Endothelial cell (in vitro differentiated cells): Measurements from ENCODE around the gene THRB. TPM values are rescaled to one million over a fixed set of nuclear protein-coding genes. Genes with fewer than 3 reads are reported as not detected.

ENCODE experiments used
- DNase-seq: peaks from one replicate; pipeline ENCODE4 v3.0.0; 2021; ENCODE audit warnings: low spot score
- H3K27ac Mint-ChIP-seq: one replicate; pipeline ENCODE4 v1.8.0; 2021; ENCODE audit warnings: mixed read lengths, inconsistent platforms; ENCODE audit not compliant: unreplicated experiment
- H3K27me3 Mint-ChIP-seq: one replicate; pipeline ENCODE4 v1.8.0; 2021; ENCODE audit warnings: mild to moderate bottlenecking, moderate library complexity, mixed read lengths, inconsistent platforms; ENCODE audit not compliant: unreplicated experiment
- H3K36me3 Mint-ChIP-seq: one replicate; pipeline ENCODE4 v1.8.0; 2021; ENCODE audit warnings: mild to moderate bottlenecking, low read depth, mixed read lengths, inconsistent platforms; ENCODE audit not compliant: unreplicated experiment
- H3K4me1 Mint-ChIP-seq: one replicate; pipeline ENCODE4 v1.8.0; 2021; ENCODE audit warnings: mild to moderate bottlenecking, mixed read lengths, inconsistent platforms; ENCODE audit not compliant: unreplicated experiment
- H3K4me3 Mint-ChIP-seq: one replicate; pipeline ENCODE4 v1.8.0; 2021; ENCODE audit warnings: mild to moderate bottlenecking, mixed read lengths, inconsistent platforms; ENCODE audit not compliant: unreplicated experiment
- H3K9me3 Mint-ChIP-seq: one replicate; pipeline ENCODE4 v1.8.0; 2021; ENCODE audit warnings: mixed read lengths, inconsistent platforms; ENCODE audit not compliant: unreplicated experiment
- total RNA-seq: library from RNA; stranded (reverse); fragmentation: NEBNext Ultra II Directional; extraction: Animal tissue kit (Norgen Biotek cat#: 25700); gene quantifications from one replicate; pipeline ENCODE4 v1.2.1, GENCODE V29; 2021; ENCODE audit not compliant: unreplicated experiment
- TF ChIP-seq, protein P1 (sequence below): fragments of 200-600 bp; sonication (generic); IDR thresholded peaks from one replicate; pipeline ENCODE4 v1.5.0; 2021; ENCODE audit warnings: antibody characterized with exemption; ENCODE audit not compliant: unreplicated experiment

The THRB gene
- total RNA-seq, 1 donor from 2014 or later, result 0.38 TPM

DNA sequence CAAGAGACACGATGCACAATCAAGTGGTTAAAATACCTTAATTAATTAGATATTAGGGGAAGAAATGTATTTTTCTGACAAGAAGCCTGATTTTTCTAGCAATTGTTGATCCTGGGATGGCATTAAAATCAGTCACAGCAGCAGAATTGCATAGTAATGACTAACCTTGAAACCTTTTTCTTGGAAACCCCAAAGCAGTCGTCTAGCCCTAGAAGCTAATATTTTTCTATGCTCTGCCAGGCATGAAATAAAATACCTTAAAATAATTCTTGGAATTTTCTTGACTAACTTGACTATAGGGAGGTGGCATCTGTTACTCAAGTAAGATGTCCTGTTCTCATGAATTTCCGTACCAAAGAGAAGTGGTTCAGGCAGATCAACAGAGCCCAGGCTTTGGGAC is 204.1 kb downstream of the THRB start:
- H3K9me3 Mint-ChIP-seq, result no peaks in the 10 kb centered on the region
- no peaks in the 10 kb centered on the region for H3K27me3 Mint-ChIP-seq
- no peaks in the 10 kb centered on the region for H3K36me3 Mint-ChIP-seq
- no peaks in the 10 kb centered on the region for H3K4me1 Mint-ChIP-seq
- TF ChIP-seq, protein P1, sequence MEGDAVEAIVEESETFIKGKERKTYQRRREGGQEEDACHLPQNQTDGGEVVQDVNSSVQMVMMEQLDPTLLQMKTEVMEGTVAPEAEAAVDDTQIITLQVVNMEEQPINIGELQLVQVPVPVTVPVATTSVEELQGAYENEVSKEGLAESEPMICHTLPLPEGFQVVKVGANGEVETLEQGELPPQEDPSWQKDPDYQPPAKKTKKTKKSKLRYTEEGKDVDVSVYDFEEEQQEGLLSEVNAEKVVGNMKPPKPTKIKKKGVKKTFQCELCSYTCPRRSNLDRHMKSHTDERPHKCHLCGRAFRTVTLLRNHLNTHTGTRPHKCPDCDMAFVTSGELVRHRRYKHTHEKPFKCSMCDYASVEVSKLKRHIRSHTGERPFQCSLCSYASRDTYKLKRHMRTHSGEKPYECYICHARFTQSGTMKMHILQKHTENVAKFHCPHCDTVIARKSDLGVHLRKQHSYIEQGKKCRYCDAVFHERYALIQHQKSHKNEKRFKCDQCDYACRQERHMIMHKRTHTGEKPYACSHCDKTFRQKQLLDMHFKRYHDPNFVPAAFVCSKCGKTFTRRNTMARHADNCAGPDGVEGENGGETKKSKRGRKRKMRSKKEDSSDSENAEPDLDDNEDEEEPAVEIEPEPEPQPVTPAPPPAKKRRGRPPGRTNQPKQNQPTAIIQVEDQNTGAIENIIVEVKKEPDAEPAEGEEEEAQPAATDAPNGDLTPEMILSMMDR, result no peak
- no peak overlapping the region for H3K27ac Mint-ChIP-seq
- H3K4me3 Mint-ChIP-seq, result no peak overlapping the region
- DNase-seq, result no peak

DNA sequence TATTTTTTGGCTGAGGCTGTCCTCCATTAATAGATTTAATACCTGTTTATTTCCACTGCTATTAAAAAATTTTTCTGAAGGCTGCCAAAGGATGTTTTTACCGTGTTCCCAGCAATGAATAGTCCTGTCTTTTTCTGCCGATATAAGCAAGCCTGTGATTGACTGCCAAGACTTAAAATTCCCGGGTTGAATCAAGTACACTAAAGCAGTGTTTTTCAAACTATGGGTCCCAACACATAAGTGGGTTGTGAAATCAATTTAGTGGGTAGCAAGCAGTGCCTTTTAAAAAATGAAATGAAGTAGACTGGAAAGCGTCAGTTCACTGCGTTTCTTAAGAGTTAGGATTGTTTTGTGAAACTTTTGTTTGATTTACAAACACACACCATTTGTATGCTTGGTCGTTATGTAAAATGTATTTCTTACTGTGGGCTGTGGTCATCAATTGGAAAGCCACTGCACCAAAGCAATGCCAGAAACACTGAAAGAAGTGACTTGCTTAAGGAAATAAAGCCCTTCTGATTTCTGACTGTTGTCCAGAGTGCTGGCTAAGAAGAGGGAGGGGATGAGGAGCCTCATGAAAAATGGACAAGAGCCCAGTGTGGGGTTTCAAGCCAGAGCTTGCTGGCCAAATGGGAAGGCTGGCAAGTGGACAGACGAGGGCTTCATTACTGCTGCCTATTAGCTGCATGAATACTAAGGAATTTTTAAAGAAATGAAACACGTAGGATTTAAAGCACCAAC is 206.0 kb downstream of the THRB start:
- DNase-seq, result no peak
- H3K4me3 Mint-ChIP-seq, result no peak overlapping the region
- no peaks in the 10 kb centered on the region for H3K9me3 Mint-ChIP-seq
- H3K36me3 Mint-ChIP-seq, result no peaks in the 10 kb centered on the region
- H3K27me3 Mint-ChIP-seq, result no peaks in the 10 kb centered on the region
- H3K27ac Mint-ChIP-seq, result no peak overlapping the region
- TF ChIP-seq, protein P1, result no peak
- H3K4me1 Mint-ChIP-seq, result no peaks in the 10 kb centered on the region

DNA sequence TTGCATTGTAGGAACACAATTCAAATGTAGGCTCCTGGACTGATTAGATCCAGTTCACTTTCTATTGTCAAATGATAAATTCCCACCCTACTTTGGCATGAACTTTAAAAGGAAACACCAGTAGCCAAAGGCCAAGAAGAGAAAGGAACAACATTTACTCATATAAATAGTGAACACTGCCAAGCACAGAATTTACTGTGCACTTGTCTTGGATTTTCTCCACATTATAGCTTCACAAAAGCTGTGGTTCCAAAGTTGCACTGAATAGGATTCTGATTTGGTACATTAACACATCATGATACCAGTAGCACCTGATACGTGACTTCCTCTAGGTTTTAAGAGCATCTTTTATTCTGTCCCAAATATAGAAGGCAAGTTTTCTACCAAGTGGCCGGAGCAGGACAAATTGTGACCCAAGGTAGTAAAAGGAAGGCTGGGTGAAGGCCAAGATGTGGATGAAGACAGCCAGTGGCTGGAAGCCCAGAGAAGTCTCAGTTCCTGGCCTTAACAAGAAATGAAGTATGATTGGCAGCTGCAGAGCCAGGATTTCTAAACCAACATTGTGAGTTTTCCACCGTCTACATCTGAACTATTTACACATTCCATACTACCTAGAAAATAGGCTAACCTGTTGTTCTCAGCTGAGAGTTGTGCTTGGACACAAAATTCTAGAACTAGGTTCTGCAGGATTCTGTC is 206.7 kb downstream of the THRB start:
- Mint-ChIP-seq H3K9me3 (no peaks in the 10 kb centered on the region), H3K27ac (no peak overlapping the region)

DNA sequence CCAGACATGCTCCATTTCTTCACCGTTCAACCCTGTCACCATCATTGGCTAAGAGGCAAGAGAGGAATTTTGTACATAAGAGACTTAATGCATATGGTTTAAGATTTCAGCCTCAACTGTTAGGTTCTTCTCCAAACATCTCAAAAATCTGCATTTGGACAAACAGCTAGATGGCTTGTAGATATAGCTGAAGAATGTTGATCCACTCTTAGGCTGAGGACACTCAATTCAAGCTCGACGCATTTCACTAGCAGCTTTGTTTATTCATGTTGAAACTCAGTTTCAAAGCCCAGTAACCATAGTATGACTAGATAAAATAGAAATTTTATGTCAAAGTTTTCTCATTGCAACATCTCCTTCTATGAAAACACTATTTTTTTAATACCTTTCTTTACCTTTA is 208.2 kb downstream of the THRB start:
- Mint-ChIP-seq H3K9me3 (no peaks in the 10 kb centered on the region), H3K27ac (no peak overlapping the region), H3K36me3 (no peaks in the 10 kb centered on the region), H3K4me3 (no peak overlapping the region), H3K4me1 (no peaks in the 10 kb centered on the region), H3K27me3 (no peaks in the 10 kb centered on the region)
- DNase-seq, result no peak
- TF ChIP-seq, protein P1, result no peak

More for the DNA sequence above, 206.7 kb downstream of the THRB start:
- no peak overlapping the region for H3K4me3 Mint-ChIP-seq
- no peaks in the 10 kb centered on the region for H3K27me3 Mint-ChIP-seq
- DNase-seq, result no peak
- no peaks in the 10 kb centered on the region for H3K4me1 Mint-ChIP-seq
- H3K36me3 Mint-ChIP-seq, result no peaks in the 10 kb centered on the region
- TF ChIP-seq, protein P1, result no peak

DNA sequence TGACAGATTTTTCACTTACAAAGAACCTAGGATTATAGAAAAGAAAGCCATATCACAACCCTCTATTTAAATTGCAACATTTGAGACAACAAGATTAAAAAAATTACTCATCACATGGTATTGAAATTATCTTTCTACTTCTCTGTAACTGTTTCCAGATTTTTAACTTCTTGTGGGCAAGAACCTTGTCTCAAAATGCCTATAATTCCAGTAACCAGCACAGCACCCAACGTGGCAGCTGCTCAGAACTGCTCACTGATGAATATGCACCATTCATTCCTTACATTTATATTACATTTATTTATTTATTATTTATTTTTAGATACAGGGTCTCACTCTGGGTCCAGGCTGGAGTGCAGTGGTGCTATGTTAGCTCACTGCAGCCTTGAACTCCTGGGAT is 216.1 kb downstream of the THRB start:
- TF ChIP-seq, protein P1, result no peak
- Mint-ChIP-seq H3K4me1 (no peaks in the 10 kb centered on the region), H3K4me3 (no peak overlapping the region), H3K27ac (no peak overlapping the region), H3K27me3 (no peaks in the 10 kb centered on the region), H3K9me3 (no peaks in the 10 kb centered on the region), H3K36me3 (no peaks in the 10 kb centered on the region)
- no peak for DNase-seq
